ENCODE data around the gene CMSS1. TPM values are rescaled to one million over a fixed set of nuclear protein-coding genes. Genes with fewer than 3 reads are reported as not detected.
A peak's percentile ranks its signal among the peaks of the same experiment; 100 is the strongest.

Gene CMSS1
- total RNA-seq, 4 donors from 2014 or later = 11.2 to 16.3 (median 14.1) TPM

DNA sequence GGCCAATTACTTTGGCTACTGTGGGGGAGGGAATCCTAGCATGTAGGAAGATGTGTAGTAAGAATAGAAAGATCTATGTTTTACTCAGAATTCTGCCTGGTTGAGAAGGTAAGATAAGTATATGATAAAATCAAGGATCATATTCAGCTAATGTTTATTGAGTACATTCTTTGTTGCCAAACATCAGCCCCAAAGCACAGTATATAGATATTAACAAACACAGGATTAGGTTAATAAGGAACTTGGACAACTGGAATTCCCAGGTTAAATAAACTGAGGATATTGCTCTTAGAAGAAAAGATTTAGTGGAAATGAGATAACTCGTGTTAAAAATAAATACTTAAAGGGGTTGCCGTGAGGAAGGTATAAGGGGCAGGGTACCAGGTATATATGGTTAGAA, 167.0 kb downstream of the CMSS1 start:
- 80% methylated on average over 2 of the region's 2 CpGs for WGBS
- Histone ChIP-seq H3K4me3 (no peak overlapping the region), H3K27ac (replicated peaks in 1 of 4) (no peak overlapping the region), H3K9me3 (no peaks in the 10 kb centered on the region), H3K27me3 (no peaks in the 10 kb centered on the region), H3K4me1 (no peaks in the 10 kb centered on the region), H3K36me3 (no peaks in the 10 kb centered on the region)
- intact Hi-C loops (cut with DNase I) = no loop called here
- no peak for DNase-seq (ENCODE audit: extremely low spot score)
- TF ChIP-seq EP300 (IDR thresholded peaks at IDR 0.05) = no peak
- TF ChIP-seq POLR2AphosphoS5 (IDR thresholded peaks at IDR 0.05) = no peak
- TF ChIP-seq, protein P1, sequence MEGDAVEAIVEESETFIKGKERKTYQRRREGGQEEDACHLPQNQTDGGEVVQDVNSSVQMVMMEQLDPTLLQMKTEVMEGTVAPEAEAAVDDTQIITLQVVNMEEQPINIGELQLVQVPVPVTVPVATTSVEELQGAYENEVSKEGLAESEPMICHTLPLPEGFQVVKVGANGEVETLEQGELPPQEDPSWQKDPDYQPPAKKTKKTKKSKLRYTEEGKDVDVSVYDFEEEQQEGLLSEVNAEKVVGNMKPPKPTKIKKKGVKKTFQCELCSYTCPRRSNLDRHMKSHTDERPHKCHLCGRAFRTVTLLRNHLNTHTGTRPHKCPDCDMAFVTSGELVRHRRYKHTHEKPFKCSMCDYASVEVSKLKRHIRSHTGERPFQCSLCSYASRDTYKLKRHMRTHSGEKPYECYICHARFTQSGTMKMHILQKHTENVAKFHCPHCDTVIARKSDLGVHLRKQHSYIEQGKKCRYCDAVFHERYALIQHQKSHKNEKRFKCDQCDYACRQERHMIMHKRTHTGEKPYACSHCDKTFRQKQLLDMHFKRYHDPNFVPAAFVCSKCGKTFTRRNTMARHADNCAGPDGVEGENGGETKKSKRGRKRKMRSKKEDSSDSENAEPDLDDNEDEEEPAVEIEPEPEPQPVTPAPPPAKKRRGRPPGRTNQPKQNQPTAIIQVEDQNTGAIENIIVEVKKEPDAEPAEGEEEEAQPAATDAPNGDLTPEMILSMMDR (IDR thresholded peaks at IDR 0.05) = no peak
- TF ChIP-seq POLR2A (IDR thresholded peaks at IDR 0.05; ENCODE audit: low read depth) = no peak

GRCh38 chr3:99990179-99990578, 172.5 kb downstream of the CMSS1 start:
- Histone ChIP-seq H3K9me3 (no peaks in the 10 kb centered on the region), H3K4me1 (no peaks in the 10 kb centered on the region), H3K36me3 (no peaks in the 10 kb centered on the region), H3K27ac (replicated peaks in 1 of 4) (no peak overlapping the region), H3K27me3 (no peaks in the 10 kb centered on the region), H3K4me3 (no peak overlapping the region)
- DNase-seq (ENCODE audit: extremely low spot score) = peak; percentile 55
- no peak for TF ChIP-seq POLR2A (IDR thresholded peaks at IDR 0.05; ENCODE audit: low read depth)
- no peak for TF ChIP-seq EP300 (IDR thresholded peaks at IDR 0.05)
- TF ChIP-seq, protein P1 (IDR thresholded peaks at IDR 0.05) = no peak
- TF ChIP-seq POLR2AphosphoS5 (IDR thresholded peaks at IDR 0.05) = no peak
- WGBS = 93% methylated on average over 1 of the region's 1 CpG
- intact Hi-C loops (cut with DNase I) = no loop called here

DNA sequence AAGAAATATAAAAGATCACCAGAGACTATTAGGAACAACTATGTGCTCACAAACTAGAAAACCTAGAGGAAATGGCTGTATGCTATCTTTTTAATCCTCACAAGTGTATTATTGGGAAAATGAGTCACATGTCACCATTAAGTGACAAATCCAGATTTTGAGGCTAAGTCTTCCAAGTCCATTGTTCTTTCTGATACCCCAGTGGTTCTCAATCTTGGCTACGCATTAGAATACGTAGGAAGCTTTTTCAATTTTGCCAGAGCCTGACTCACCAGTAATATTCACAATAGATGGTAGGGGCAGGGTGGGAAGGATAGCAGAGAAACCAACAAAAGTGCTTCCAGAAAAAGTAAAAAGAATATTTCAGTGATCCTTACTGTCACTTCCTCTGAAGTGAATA, 179.6 kb downstream of the CMSS1 start:
- Histone ChIP-seq H3K27ac (replicated peaks in 1 of 4) (no peak overlapping the region), H3K36me3 (no peaks in the 10 kb centered on the region), H3K9me3 (no peaks in the 10 kb centered on the region), H3K4me3 (no peak overlapping the region), H3K27me3 (no peaks in the 10 kb centered on the region), H3K4me1 (peaks cover 0 to 13% (median 6%) of the 10 kb centered on the region in 4 donors)
- no peak for TF ChIP-seq POLR2A (IDR thresholded peaks at IDR 0.05; ENCODE audit: low read depth)
- TF ChIP-seq, protein P1 (IDR thresholded peaks at IDR 0.05) = no peak
- no peak for TF ChIP-seq POLR2AphosphoS5 (IDR thresholded peaks at IDR 0.05)
- TF ChIP-seq EP300 (IDR thresholded peaks at IDR 0.05) = no peak
- intact Hi-C loops (cut with DNase I) = no loop called here
- 83% methylated on average over 2 of the region's 2 CpGs for WGBS
- no peak for DNase-seq (ENCODE audit: extremely low spot score)

GRCh38 chr3:99999536-99999935, 181.9 kb downstream of the CMSS1 start:
- WGBS = 97% methylated on average over 2 of the region's 2 CpGs
- Histone ChIP-seq H3K4me1 (peaks cover 5 to 23% (median 16%) of the 10 kb centered on the region in 4 donors), H3K27ac (replicated peaks in 1 of 4) (no peak overlapping the region), H3K9me3 (no peaks in the 10 kb centered on the region), H3K27me3 (no peaks in the 10 kb centered on the region), H3K36me3 (no peaks in the 10 kb centered on the region), H3K4me3 (no peak overlapping the region)
- TF ChIP-seq POLR2A (IDR thresholded peaks at IDR 0.05; ENCODE audit: low read depth) = no peak
- TF ChIP-seq, protein P1 (IDR thresholded peaks at IDR 0.05) = no peak
- TF ChIP-seq EP300 (IDR thresholded peaks at IDR 0.05) = no peak
- no peak for TF ChIP-seq POLR2AphosphoS5 (IDR thresholded peaks at IDR 0.05)
- DNase-seq (ENCODE audit: extremely low spot score) = no peak
- intact Hi-C loops (cut with DNase I) = no loop called here

GRCh38 chr3:100001083-100001482, 183.4 kb downstream of the CMSS1 start:
- Histone ChIP-seq H3K27ac (replicated peaks in 1 of 4) (no peak overlapping the region), H3K4me3 (no peak overlapping the region), H3K9me3 (no peaks in the 10 kb centered on the region), H3K27me3 (no peaks in the 10 kb centered on the region), H3K36me3 (no peaks in the 10 kb centered on the region), H3K4me1 (peaks cover 15 to 32% (median 27%) of the 10 kb centered on the region in 4 donors)
- 94% methylated on average over 3 of the region's 3 CpGs for WGBS
- DNase-seq (ENCODE audit: extremely low spot score) = no peak
- intact Hi-C loops (cut with DNase I) = no loop called here
- TF ChIP-seq EP300 (IDR thresholded peaks at IDR 0.05) = no peak
- TF ChIP-seq POLR2AphosphoS5 (IDR thresholded peaks at IDR 0.05) = no peak
- TF ChIP-seq POLR2A (IDR thresholded peaks at IDR 0.05; ENCODE audit: low read depth) = no peak
- TF ChIP-seq, protein P1 (IDR thresholded peaks at IDR 0.05) = no peak

Measured in esophagus muscularis mucosa (tissue), 4 donors.